ENCODE measurements around the gene BLZF1.

The BLZF1 gene

GRCh38 chr1:169367686-169368405 is at the start of gene BLZF1, which contains the start of gene NME7:
Gene BLZF1, plus strand, starts transcription at chr1:169368195. Its CDS starts 1,328 bp downstream, at chr1:169369523.
Gene NME7, minus strand, starts transcription at chr1:169367797. Its CDS starts 87 bp downstream, at chr1:169367710.
- H3K27me3 ChIP-seq (ENCODE audit: low read depth, low read length) = no peaks in the 10 kb centered on the region
- peaks cover 20% of the 10 kb centered on the region for H3K36me3 ChIP-seq (replicated peaks; ENCODE audit: low read depth, low read length)
- peak within 1 kb of the TSS; percentile 91 for H3K4me2 ChIP-seq (ENCODE audit: low read length)
- H2AFZ ChIP-seq (ENCODE audit: low read depth, low read length) = peak within 1 kb of the TSS; percentile 97
- H4K20me1 ChIP-seq (ENCODE audit: insufficient read depth, low read length) = no peaks in the 10 kb centered on the region
- peak within 1 kb of the TSS; percentile 77 for H3K27ac ChIP-seq (ENCODE audit: low read length)
- H3K9me3 ChIP-seq (ENCODE audit: insufficient read depth, low read length) = peaks cover 4% of the 10 kb centered on the region; the same call in 1 of the 2 replicates
- TF ChIP-seq EZH2phosphoT487 (IDR thresholded peaks at IDR 0.05; ENCODE audit: low read depth) (no peak), CTCF (IDR thresholded peaks at IDR 0.05; ENCODE audit: low read depth, low read length) (no peak)
- peaks cover 32% of the 10 kb centered on the region for H3K4me1 ChIP-seq (ENCODE audit: low read length)
- H3K9ac ChIP-seq (ENCODE audit: low read length) = peak within 1 kb of the TSS; percentile 75
- peak within 1 kb of the TSS; percentile 84 for H3K4me3 ChIP-seq (ENCODE audit: low read length)
- H3K79me2 ChIP-seq (ENCODE audit: low read length) = peaks cover 9% of the 10 kb centered on the region

- H2AFZ ChIP-seq (ENCODE audit: low read depth, low read length) = no peak overlapping the region
- no peak for TF ChIP-seq EZH2phosphoT487 (IDR thresholded peaks at IDR 0.05; ENCODE audit: low read depth)
- TF ChIP-seq CTCF (IDR thresholded peaks at IDR 0.05; ENCODE audit: low read depth, low read length) = no peak
- no peak overlapping the region for H3K9ac ChIP-seq (ENCODE audit: low read length)
- H3K79me2 ChIP-seq (ENCODE audit: low read length) = no peaks in the 10 kb centered on the region
- no peaks in the 10 kb centered on the region for H3K9me3 ChIP-seq (ENCODE audit: insufficient read depth, low read length)
- H4K20me1 ChIP-seq (ENCODE audit: insufficient read depth, low read length) = no peaks in the 10 kb centered on the region
- H3K4me1 ChIP-seq (ENCODE audit: low read length) = no peaks in the 10 kb centered on the region
- no peaks in the 10 kb centered on the region for H3K27me3 ChIP-seq (ENCODE audit: low read depth, low read length)
- H3K4me3 ChIP-seq (ENCODE audit: low read length) = no peak overlapping the region
- H3K36me3 ChIP-seq (replicated peaks; ENCODE audit: low read depth, low read length) = no peaks in the 10 kb centered on the region
- H3K27ac ChIP-seq (ENCODE audit: low read length) = no peak overlapping the region
- H3K4me2 ChIP-seq (ENCODE audit: low read length) = no peak overlapping the region
These were observed 49.3 kb upstream of the BLZF1 start for GRCh38 chr1:169318536-169319244.

GRCh38 chr1:169321539-169321938 is 46.5 kb upstream of the BLZF1 start:
- no peak overlapping the region for H3K9ac ChIP-seq (ENCODE audit: low read length)
- no peaks in the 10 kb centered on the region for H3K27me3 ChIP-seq (ENCODE audit: low read depth, low read length)
- H3K79me2 ChIP-seq (ENCODE audit: low read length) = no peaks in the 10 kb centered on the region
- no peak overlapping the region for H3K4me2 ChIP-seq (ENCODE audit: low read length)
- H3K4me1 ChIP-seq (ENCODE audit: low read length) = peaks cover 6% of the 10 kb centered on the region
- H4K20me1 ChIP-seq (ENCODE audit: insufficient read depth, low read length) = no peaks in the 10 kb centered on the region
- no peak overlapping the region for H3K4me3 ChIP-seq (ENCODE audit: low read length)
- no peak overlapping the region for H3K27ac ChIP-seq (ENCODE audit: low read length)
- no peaks in the 10 kb centered on the region for H3K9me3 ChIP-seq (ENCODE audit: insufficient read depth, low read length)
- no peak for TF ChIP-seq EZH2phosphoT487 (IDR thresholded peaks at IDR 0.05; ENCODE audit: low read depth)
- no peak for TF ChIP-seq CTCF (IDR thresholded peaks at IDR 0.05; ENCODE audit: low read depth, low read length)
- no peak overlapping the region for H2AFZ ChIP-seq (ENCODE audit: low read depth, low read length)
- H3K36me3 ChIP-seq (replicated peaks; ENCODE audit: low read depth, low read length) = no peaks in the 10 kb centered on the region

- Histone ChIP-seq H3K9me3 (ENCODE audit: insufficient read depth, low read length) (no peaks in the 10 kb centered on the region), H3K79me2 (ENCODE audit: low read length) (no peaks in the 10 kb centered on the region), H3K4me1 (ENCODE audit: low read length) (peaks cover 12% of the 10 kb centered on the region), H3K4me3 (ENCODE audit: low read length) (no peak overlapping the region), H3K4me2 (ENCODE audit: low read length) (no peak overlapping the region), H3K27me3 (ENCODE audit: low read depth, low read length) (no peaks in the 10 kb centered on the region), H4K20me1 (ENCODE audit: insufficient read depth, low read length) (no peaks in the 10 kb centered on the region), H3K36me3 (replicated peaks; ENCODE audit: low read depth, low read length) (no peaks in the 10 kb centered on the region), H3K27ac (ENCODE audit: low read length) (no peak overlapping the region), H2AFZ (ENCODE audit: low read depth, low read length) (no peak overlapping the region), H3K9ac (ENCODE audit: low read length) (no peak overlapping the region)
- no peak for TF ChIP-seq CTCF (IDR thresholded peaks at IDR 0.05; ENCODE audit: low read depth, low read length)
- TF ChIP-seq EZH2phosphoT487 (IDR thresholded peaks at IDR 0.05; ENCODE audit: low read depth) = no peak
These were observed 45.9 kb upstream of the BLZF1 start for GRCh38 chr1:169322138-169322537.

All from OCI-LY3 (cell line).